Left lung (tissue), 10 donors: Measurements from ENCODE around the gene RHEB. TPM values are rescaled to one million over a fixed set of nuclear protein-coding genes. Genes with fewer than 3 reads are reported as not detected.

Experiments used
- ATAC-seq: fragments of 200-7000 bp; cut with Tn5 transposase; one replicate; pipeline ENCODE4 v1.9.1; 2020; ENCODE audit warnings: moderate library complexity
- DNase-seq, 4 donors: peaks; one replicate each; pipeline ENCODE4 v3.0.0-alpha.2; 2013 to 2020
- H3K27ac ChIP-seq, 2 donors: fragments of 200-600 bp; sonication (generic) in 1 of 2; one replicate each; pipeline versions ENCODE4 v1.5.0 to v1.8.0; 2020 to 2021
- H3K27me3 ChIP-seq, 2 donors: fragments of 200-600 bp; sonication (generic) in 1 of 2; one replicate each; pipeline versions ENCODE4 v1.5.0 to v1.8.0; 2020 to 2021
- H3K36me3 ChIP-seq, 2 donors: fragments of 200-600 bp; sonication (generic) in 1 of 2; one replicate each; pipeline versions ENCODE4 v1.5.0 to v1.8.0; 2020 to 2021
- H3K4me1 ChIP-seq, 2 donors: fragments of 200-600 bp; one replicate each; pipeline ENCODE4 v1.8.0; 2021
- H3K4me3 ChIP-seq, 2 donors: fragments of 200-600 bp; sonication (generic) in 1 of 2; one replicate each; pipeline versions ENCODE4 v1.5.0 to v1.8.0; 2020 to 2021; ENCODE audit warnings: mild to moderate bottlenecking in 1 of 2
- H3K9me3 ChIP-seq, 2 donors: fragments of 200-600 bp; sonication (generic) in 1 of 2; one replicate each; pipeline versions ENCODE4 v1.5.0 to v1.8.0; 2020 to 2021
- CTCF ChIP-seq, 2 donors: fragments of 200-600 bp; sonication (generic) in 1 of 2; IDR thresholded peaks; one replicate each; pipeline versions ENCODE4 v1.5.0 to v1.8.0; 2021; ENCODE audit warnings: antibody characterized with exemption in 2 of 2
- intact Hi-C, 2 donors: fragments of 100-400 bp; cut with DNase I; formaldehyde crosslinking; loops; one replicate each; pipeline versions ENCODE4 v1.11.2 to v1.14.2; 2022
- polyA plus RNA-seq, 6 donors: library from polyadenylated mRNA; unstranded; fragments of 120-200 nt; gene quantifications; one replicate each; pipeline ENCODE4 v1.2.1, GENCODE V29; 2013; ENCODE audit not compliant: insufficient read length in 6 of 6
- total RNA-seq, 2 donors: library from RNA; stranded (reverse); fragmentation: NEBNext Ultra II Directional; extraction: Animal tissue kit (Norgen Biotek cat#: 25700); gene quantifications; one replicate each; pipeline ENCODE4 v1.2.1, GENCODE V29; 2021
- donor health status: DM: no; HTN: yes; CAD: no.
- donor health status: DM: no; HTN: no; CAD: no.

Gene RHEB
- total and polyA plus RNA-seq, 8 donors: 85.3 to 110 (median 105) TPM

GRCh38 chr7:151490456-151491105, 29.1 kb downstream of the RHEB start:
- no peak for TF ChIP-seq CTCF (IDR thresholded peaks at IDR 0.05)
- H3K36me3 ChIP-seq: peaks cover 0 to 51% of the 10 kb centered on the region in 2 donors
- H3K4me3 ChIP-seq: no peak overlapping the region
- no peaks in the 10 kb centered on the region for H3K9me3 ChIP-seq
- no peak for DNase-seq
- no peak overlapping the region for H3K27ac ChIP-seq
- H3K27me3 ChIP-seq: no peaks in the 10 kb centered on the region
- no peak for ATAC-seq
- H3K4me1 ChIP-seq: peaks cover 14 to 42% of the 10 kb centered on the region in 2 donors
- intact Hi-C loops: no loop called here

GRCh38 chr7:151489498-151489897, 30.2 kb downstream of the RHEB start:
- Histone ChIP-seq H3K4me3 (no peak overlapping the region), H3K27ac (no peak overlapping the region), H3K9me3 (no peaks in the 10 kb centered on the region), H3K4me1 (peaks cover 16 to 44% of the 10 kb centered on the region in 2 donors), H3K27me3 (no peaks in the 10 kb centered on the region), H3K36me3 (peaks cover 0 to 54% of the 10 kb centered on the region in 2 donors)
- DNase-seq (no peak), ATAC-seq (no peak)
- TF ChIP-seq CTCF (IDR thresholded peaks at IDR 0.05): no peak
- intact Hi-C loops: no loop called here

GRCh38 chr7:151488096-151488495, 31.6 kb downstream of the RHEB start:
- ATAC-seq: no peak
- H3K27ac ChIP-seq: no peak overlapping the region
- no peak for DNase-seq
- intact Hi-C loops: no loop called here
- H3K9me3 ChIP-seq: no peaks in the 10 kb centered on the region
- H3K4me1 ChIP-seq: peaks cover 12 to 42% of the 10 kb centered on the region in 2 donors
- no peak overlapping the region for H3K4me3 ChIP-seq
- no peaks in the 10 kb centered on the region for H3K27me3 ChIP-seq
- no peak for TF ChIP-seq CTCF (IDR thresholded peaks at IDR 0.05)
- peaks cover 0 to 66% of the 10 kb centered on the region in 2 donors for H3K36me3 ChIP-seq

GRCh38 chr7:151487228-151487627, 32.5 kb downstream of the RHEB start:
- intact Hi-C loops: no loop called here
- peaks cover 12 to 34% of the 10 kb centered on the region in 2 donors for H3K4me1 ChIP-seq
- DNase-seq (no peak), ATAC-seq (no peak)
- H3K9me3 ChIP-seq: no peaks in the 10 kb centered on the region
- H3K27me3 ChIP-seq: no peaks in the 10 kb centered on the region
- peaks cover 0 to 72% of the 10 kb centered on the region in 2 donors for H3K36me3 ChIP-seq
- TF ChIP-seq CTCF (IDR thresholded peaks at IDR 0.05): no peak
- no peak overlapping the region for H3K4me3 ChIP-seq
- H3K27ac ChIP-seq: no peak overlapping the region

GRCh38 chr7:151486074-151486473, 33.6 kb downstream of the RHEB start:
- Histone ChIP-seq H3K9me3 (no peaks in the 10 kb centered on the region), H3K27ac (no peak overlapping the region), H3K4me3 (no peak overlapping the region), H3K36me3 (peaks cover 0 to 72% of the 10 kb centered on the region in 2 donors), H3K4me1 (peaks cover 12 to 27% of the 10 kb centered on the region in 2 donors), H3K27me3 (no peaks in the 10 kb centered on the region)
- no peak for TF ChIP-seq CTCF (IDR thresholded peaks at IDR 0.05)
- ATAC-seq (no peak), DNase-seq (no peak)
- intact Hi-C loops: no loop called here
